Activated T-helper 1 cell treated with Interleukin-2 at 50 U/mL for 16 hours (primary cell): ENCODE results near the gene GAD2.

Source experiments
- DNase-seq: peaks from one replicate; pipeline ENCODE4 v3.0.0-alpha.2; 2020; ENCODE audit warnings: low read depth

Gene GAD2

GRCh38 chr10:26216585-26217395, at the start of gene GAD2:
GAD2 (plus strand) TSS chr10:26216774; CDS start chr10:26216810, 36 bp downstream.
- DNase-seq: no peak

- no peak for DNase-seq
These were observed 47.1 kb upstream of the GAD2 start for GRCh38 chr10:26169466-26169865.

GRCh38 chr10:26172131-26172530, 44.4 kb upstream of the GAD2 start:
- no peak for DNase-seq

GRCh38 chr10:26173837-26174236, 42.7 kb upstream of the GAD2 start:
- no peak for DNase-seq

GRCh38 chr10:26177341-26177740, 39.2 kb upstream of the GAD2 start:
- DNase-seq: no peak

GRCh38 chr10:26194275-26194674, 22.3 kb upstream of the GAD2 start:
- no peak for DNase-seq

GRCh38 chr10:26197248-26197647, 19.3 kb upstream of the GAD2 start:
- DNase-seq: no peak

- no peak for DNase-seq
These were observed 18.5 kb upstream of the GAD2 start for GRCh38 chr10:26198119-26198518.

GRCh38 chr10:26199841-26200240, 16.7 kb upstream of the GAD2 start:
- DNase-seq: no peak

GRCh38 chr10:26205223-26205622, 11.4 kb upstream of the GAD2 start:
- DNase-seq: no peak

GRCh38 chr10:26211781-26212444, 4.7 kb upstream of the GAD2 start:
- no peak for DNase-seq

GRCh38 chr10:26212511-26212910, 4.1 kb upstream of the GAD2 start:
- DNase-seq: no peak

GRCh38 chr10:26213157-26213800, 3.3 kb upstream of the GAD2 start:
- DNase-seq: no peak

GRCh38 chr10:26214004-26214403, 2.6 kb upstream of the GAD2 start:
- DNase-seq: no peak

- no peak for DNase-seq
These were observed 1.8 kb upstream of the GAD2 start for GRCh38 chr10:26214551-26215395.

GRCh38 chr10:26215396-26215934, 1.1 kb upstream of the GAD2 start:
- no peak for DNase-seq

- DNase-seq: no peak
These were observed 514 bp upstream of the GAD2 start for GRCh38 chr10:26215935-26216584.

- no peak for DNase-seq
These were observed 967 bp downstream of the GAD2 start for GRCh38 chr10:26217396-26218086.

GRCh38 chr10:26219676-26220075, 3.1 kb downstream of the GAD2 start:
- no peak for DNase-seq

GRCh38 chr10:26220901-26221300, 4.3 kb downstream of the GAD2 start:
- no peak for DNase-seq

GRCh38 chr10:26221541-26221940, 5.0 kb downstream of the GAD2 start:
- DNase-seq: no peak
